ENCODE results near the gene POM121C. TPM values are rescaled to one million over a fixed set of nuclear protein-coding genes. Genes with fewer than 3 reads are reported as not detected.
A peak's percentile ranks its signal among the peaks of the same experiment; 100 is the strongest.
"Not testable (repeated sequence)": the region's sequence is repeated elsewhere in the genome, so short reads cannot be mapped to it uniquely, and the experiment has no call there.

Gene POM121C
- total and polyA plus RNA-seq, 10 of the 15 experiments (the other 5 are each of a cell fraction or from before 2014, with no cell fraction given), result 6.3 to 62.8 (median 17.1) TPM

DNA sequence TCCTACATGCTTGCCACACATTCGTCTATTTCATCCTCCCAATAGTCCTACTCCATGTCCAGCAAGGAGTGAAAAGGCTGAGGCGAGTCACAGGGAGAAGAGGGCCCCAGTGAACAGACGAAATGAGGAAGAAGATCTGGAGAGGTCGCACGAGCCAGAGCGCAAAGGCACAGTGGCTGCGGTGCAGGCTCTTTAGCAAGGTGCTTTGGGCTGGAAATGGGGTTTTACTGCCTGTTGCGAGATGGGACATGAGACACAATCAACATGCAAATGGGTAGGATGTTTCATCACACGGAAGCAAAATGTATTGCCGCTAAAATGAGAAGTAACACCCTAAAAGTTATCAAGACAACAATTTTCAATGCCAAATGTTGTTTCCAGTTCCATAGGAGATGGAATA lies 29.7 kb downstream of the POM121C start:
- ATAC-seq; H2AFZ ChIP-seq (ENCODE audit: control insufficient read depth, low read depth, low read length); CTCF ChIA-PET; intact Hi-C loops (cut with micrococcal nuclease; ENCODE audit: unreplicated experiment); H3K4me2 ChIP-seq (ENCODE audit: control insufficient read depth, insufficient read depth); FAIRE-seq; H3K79me2 ChIP-seq (ENCODE audit: control insufficient read depth, insufficient read depth, low read length); RAD21 ChIA-PET (ENCODE audit: unreplicated experiment); H3K27me3 ChIP-seq (replicated peaks in 1 of 2; ENCODE audit: control insufficient read depth in 2 of 2, insufficient read depth in 2 of 2, low read length in 1 of 2); POLR2A ChIA-PET; DNase-seq (ENCODE audit: low read depth, low spot score); H3K9ac ChIP-seq (ENCODE audit: control insufficient read depth, insufficient read depth, low read length); H3K4me3 ChIP-seq; H3K9me3 ChIP-seq (replicated peaks; ENCODE audit: control insufficient read depth, insufficient read depth, low read length); H3K4me1 ChIP-seq (ENCODE audit: control insufficient read depth, insufficient read depth, low read length); SMC1A ChIA-PET (ENCODE audit: uncharacterized antibody, unreplicated experiment); H4K20me1 ChIP-seq (ENCODE audit: control insufficient read depth, insufficient read depth); in situ Hi-C loops (cut with MboI); BruUV-seq (replicated peaks); H3K27ac ChIP-seq (ENCODE audit: control insufficient read depth, insufficient read depth); H3K36me3 ChIP-seq (ENCODE audit: control insufficient read depth in 2 of 2, insufficient read depth in 2 of 2, low read length in 1 of 2): not testable (repeated sequence)
- 86% methylated on average over 5 of the region's 10 CpGs for WGBS (ENCODE audit: insufficient coverage, insufficient replicate concordance, low lambda C conversion rate, missing lambda C conversion rate)

DNA sequence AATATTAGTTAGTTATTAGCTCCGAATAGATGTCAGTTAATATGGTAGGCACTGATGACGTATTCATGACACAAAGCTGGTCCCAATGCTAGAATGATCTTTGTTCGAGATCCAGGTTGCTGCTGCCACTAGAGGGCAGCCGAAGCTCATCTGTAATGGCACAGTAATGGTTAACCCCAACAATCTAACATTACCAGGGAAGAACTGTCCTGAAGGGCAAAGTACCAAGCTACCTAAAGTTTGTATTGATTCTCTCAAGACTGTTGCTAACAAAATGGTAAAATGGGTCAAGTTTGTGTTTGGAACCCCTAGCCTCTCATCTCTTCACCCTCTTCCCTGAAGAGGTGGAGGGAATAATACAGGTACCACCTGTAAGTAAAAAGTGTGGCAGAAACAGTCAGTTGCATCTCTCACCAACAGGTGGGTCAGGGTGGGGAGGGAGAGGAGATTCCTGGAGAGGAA lies 33.6 kb downstream of the POM121C start:
- H3K27me3 ChIP-seq (replicated peaks in 1 of 2; ENCODE audit: control insufficient read depth in 2 of 2, insufficient read depth in 2 of 2, low read length in 1 of 2); H3K4me2 ChIP-seq (ENCODE audit: control insufficient read depth, insufficient read depth); H4K20me1 ChIP-seq (ENCODE audit: control insufficient read depth, insufficient read depth); H3K27ac ChIP-seq (ENCODE audit: control insufficient read depth, insufficient read depth); POLR2A ChIA-PET; intact Hi-C loops (cut with micrococcal nuclease; ENCODE audit: unreplicated experiment); SMC1A ChIA-PET (ENCODE audit: uncharacterized antibody, unreplicated experiment); BruUV-seq (replicated peaks); H3K9me3 ChIP-seq (replicated peaks; ENCODE audit: control insufficient read depth, insufficient read depth, low read length); DNase-seq (ENCODE audit: low read depth, low spot score); H2AFZ ChIP-seq (ENCODE audit: control insufficient read depth, low read depth, low read length); in situ Hi-C loops (cut with MboI); H3K4me3 ChIP-seq; H3K4me1 ChIP-seq (ENCODE audit: control insufficient read depth, insufficient read depth, low read length); H3K79me2 ChIP-seq (ENCODE audit: control insufficient read depth, insufficient read depth, low read length); H3K9ac ChIP-seq (ENCODE audit: control insufficient read depth, insufficient read depth, low read length); H3K36me3 ChIP-seq (ENCODE audit: control insufficient read depth in 2 of 2, insufficient read depth in 2 of 2, low read length in 1 of 2): not testable (repeated sequence)
- 3% methylated on average over 3 of the region's 4 CpGs for WGBS (ENCODE audit: insufficient coverage, insufficient replicate concordance, low lambda C conversion rate, missing lambda C conversion rate)
- peak; percentile 99 for ATAC-seq
- ChIA-PET CTCF (interaction anchor here (1.4 kb wide), 1 partner anchor 306 kb away, joined by 4 read pairs; no protein-coding TSS in a partner anchor), RAD21 (ENCODE audit: unreplicated experiment) (interaction anchor here (1.6 kb wide), 1 partner anchor 310 kb away, joined by 3 read pairs; no protein-coding TSS in a partner anchor)
- TF ChIP-seq RAD21 (IDR thresholded peaks at IDR 0.05; ENCODE audit: insufficient read depth, low read depth, low read length), result peak; percentile 35; the same call in 1 of the 2 replicates
- TF ChIP-seq, protein P1, sequence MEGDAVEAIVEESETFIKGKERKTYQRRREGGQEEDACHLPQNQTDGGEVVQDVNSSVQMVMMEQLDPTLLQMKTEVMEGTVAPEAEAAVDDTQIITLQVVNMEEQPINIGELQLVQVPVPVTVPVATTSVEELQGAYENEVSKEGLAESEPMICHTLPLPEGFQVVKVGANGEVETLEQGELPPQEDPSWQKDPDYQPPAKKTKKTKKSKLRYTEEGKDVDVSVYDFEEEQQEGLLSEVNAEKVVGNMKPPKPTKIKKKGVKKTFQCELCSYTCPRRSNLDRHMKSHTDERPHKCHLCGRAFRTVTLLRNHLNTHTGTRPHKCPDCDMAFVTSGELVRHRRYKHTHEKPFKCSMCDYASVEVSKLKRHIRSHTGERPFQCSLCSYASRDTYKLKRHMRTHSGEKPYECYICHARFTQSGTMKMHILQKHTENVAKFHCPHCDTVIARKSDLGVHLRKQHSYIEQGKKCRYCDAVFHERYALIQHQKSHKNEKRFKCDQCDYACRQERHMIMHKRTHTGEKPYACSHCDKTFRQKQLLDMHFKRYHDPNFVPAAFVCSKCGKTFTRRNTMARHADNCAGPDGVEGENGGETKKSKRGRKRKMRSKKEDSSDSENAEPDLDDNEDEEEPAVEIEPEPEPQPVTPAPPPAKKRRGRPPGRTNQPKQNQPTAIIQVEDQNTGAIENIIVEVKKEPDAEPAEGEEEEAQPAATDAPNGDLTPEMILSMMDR (IDR thresholded peaks at IDR 0.05 in 2 of 3, conservative IDR thresholded peaks at IDR 0.05 in 1 of 3; ENCODE audit: control insufficient read depth in 2 of 3, extremely low read depth in 1 of 3, insufficient read depth in 1 of 3, low read depth in 3 of 3, low read length in 3 of 3), result peak in 2 of 3 experiments; percentile 2 to 38; a peak in 2 of 6 replicates
- peak; percentile 7 for FAIRE-seq

GRCh38 chr7:75449946-75450345 lies 36.2 kb downstream of the POM121C start:
- in situ Hi-C loops (cut with MboI); H3K27me3 ChIP-seq (replicated peaks in 1 of 2; ENCODE audit: control insufficient read depth in 2 of 2, insufficient read depth in 2 of 2, low read length in 1 of 2); ATAC-seq; RAD21 ChIA-PET (ENCODE audit: unreplicated experiment); H4K20me1 ChIP-seq (ENCODE audit: control insufficient read depth, insufficient read depth); H3K4me1 ChIP-seq (ENCODE audit: control insufficient read depth, insufficient read depth, low read length); DNase-seq (ENCODE audit: low read depth, low spot score); intact Hi-C loops (cut with micrococcal nuclease; ENCODE audit: unreplicated experiment); H3K9me3 ChIP-seq (replicated peaks; ENCODE audit: control insufficient read depth, insufficient read depth, low read length); H3K4me3 ChIP-seq; H2AFZ ChIP-seq (ENCODE audit: control insufficient read depth, low read depth, low read length); BruUV-seq (replicated peaks); H3K36me3 ChIP-seq (ENCODE audit: control insufficient read depth in 2 of 2, insufficient read depth in 2 of 2, low read length in 1 of 2); H3K9ac ChIP-seq (ENCODE audit: control insufficient read depth, insufficient read depth, low read length); H3K27ac ChIP-seq (ENCODE audit: control insufficient read depth, insufficient read depth); SMC1A ChIA-PET (ENCODE audit: uncharacterized antibody, unreplicated experiment); H3K79me2 ChIP-seq (ENCODE audit: control insufficient read depth, insufficient read depth, low read length); FAIRE-seq; H3K4me2 ChIP-seq (ENCODE audit: control insufficient read depth, insufficient read depth); POLR2A ChIA-PET: not testable (repeated sequence)
- CTCF ChIA-PET, result interaction anchor here (1.1 kb wide), 1 partner anchor 313 kb away, joined by 3 read pairs; no protein-coding TSS in a partner anchor
- WGBS (ENCODE audit: insufficient coverage, insufficient replicate concordance, low lambda C conversion rate, missing lambda C conversion rate), result 100% methylated on average over 4 of the region's 5 CpGs
